GM23338 (cell line): ENCODE data around the gene MICALL1. TPM values are rescaled to one million over a fixed set of nuclear protein-coding genes. Genes with fewer than 3 reads are reported as not detected.

Experiments used
- ATAC-seq: fragments of 200-7000 bp; cut with Tn5 transposase; 3 replicates; pipeline ENCODE4 v1.9.1; 2020
- DNase-seq: peaks from one replicate; pipeline ENCODE4 v3.0.0-alpha.2; 2015; ENCODE audit warnings: low spot score
- H2AFZ ChIP-seq: fragments of 200-600 bp; sonication (generic); 2 replicates; pipeline ENCODE4 v1.8.0; 2016; ENCODE audit warnings: antibody characterized with exemption, mild to moderate bottlenecking, moderate library complexity
- H3F3A ChIP-seq: fragments of 200-600 bp; sonication (generic); replicated peaks from 2 replicates; pipeline ENCODE4 v1.8.0; 2017; ENCODE audit warnings: antibody characterized with exemption, mixed run types, low read depth
- H3K27ac ChIP-seq: fragments of 200-600 bp; sonication (generic); 2 replicates; pipeline ENCODE4 v1.6.1; 2016; ENCODE audit warnings: low read depth
- H3K27me3 ChIP-seq: fragments of 200-600 bp; sonication (generic); 2 replicates; pipeline ENCODE4 v1.8.0; 2016; ENCODE audit warnings: mild to moderate bottlenecking, mixed run types, moderate library complexity; ENCODE audit not compliant: insufficient read depth
- H3K36me3 ChIP-seq: fragments of 200-600 bp; sonication (generic); 2 replicates; pipeline ENCODE4 v1.8.0; 2016; ENCODE audit warnings: mild to moderate bottlenecking; ENCODE audit not compliant: insufficient read depth
- H3K4me1 ChIP-seq: fragments of 200-600 bp; sonication (generic); 2 replicates; pipeline ENCODE4 v1.8.0; 2016; ENCODE audit warnings: mild to moderate bottlenecking, moderate library complexity; ENCODE audit not compliant: insufficient read depth
- H3K4me2 ChIP-seq: fragments of 200-600 bp; sonication (generic); 2 replicates; pipeline ENCODE4 v1.7.1; 2017; ENCODE audit warnings: mixed run types
- H3K4me3 ChIP-seq: fragments of 200-600 bp; sonication (generic); 2 replicates; pipeline ENCODE4 v1.6.1; 2016; ENCODE audit warnings: mixed run types
- H3K79me2 ChIP-seq: fragments of 200-600 bp; sonication (generic); replicated peaks from 2 replicates; pipeline ENCODE4 v1.8.0; 2017; ENCODE audit warnings: mild to moderate bottlenecking; ENCODE audit not compliant: insufficient read depth
- H3K9me2 ChIP-seq: fragments of 200-600 bp; sonication (generic); 2 replicates; pipeline ENCODE4 v1.8.0; 2017; ENCODE audit not compliant: insufficient read depth
- H4K20me1 ChIP-seq: fragments of 200-600 bp; sonication (generic); replicated peaks from 2 replicates; pipeline ENCODE4 v1.8.0; 2017; ENCODE audit warnings: mild to moderate bottlenecking; ENCODE audit not compliant: insufficient read depth
- H3K27ac Mint-ChIP-seq: 2 replicates; pipeline ENCODE4 v1.8.0; 2020; ENCODE audit warnings: inconsistent platforms, mild to moderate bottlenecking, moderate library complexity, mixed read lengths
- H3K27me3 Mint-ChIP-seq: 3 replicates; pipeline ENCODE4 v1.8.0; 2022; ENCODE audit warnings: low read depth, mild to moderate bottlenecking, moderate library complexity, mixed read lengths, inconsistent platforms; ENCODE audit not compliant: insufficient read depth, poor library complexity
- H3K36me3 Mint-ChIP-seq: 3 replicates; pipeline ENCODE4 v1.8.0; 2021; ENCODE audit warnings: low read depth, mild to moderate bottlenecking, inconsistent platforms, moderate library complexity, mixed read lengths
- H3K4me1 Mint-ChIP-seq: 3 replicates; pipeline ENCODE4 v1.8.0; 2020; ENCODE audit warnings: mild to moderate bottlenecking, inconsistent platforms, mixed read lengths
- H3K4me3 Mint-ChIP-seq: 3 replicates; pipeline ENCODE4 v1.8.0; 2021; ENCODE audit warnings: moderate library complexity, mild to moderate bottlenecking, inconsistent platforms, mixed read lengths
- H3K9me3 Mint-ChIP-seq: 3 replicates; pipeline ENCODE4 v1.8.0; 2020; ENCODE audit warnings: moderate library complexity, mild to moderate bottlenecking, inconsistent platforms, mixed read lengths
- CREB1 ChIP-seq: fragments of 250-450 bp; sonication (Bioruptor Pico); IDR thresholded peaks from 2 replicates; pipeline ENCODE4 v1.5.0; 2020; ENCODE audit warnings: low read depth, mild to moderate bottlenecking, moderate library complexity
- EZH2 ChIP-seq: fragments of 200-600 bp; sonication (generic); IDR thresholded peaks from one replicate; pipeline ENCODE4 v1.8.0; 2017; ENCODE audit warnings: antibody characterized with exemption, mild to moderate bottlenecking, low read depth; ENCODE audit not compliant: unreplicated experiment
- JUNB ChIP-seq: IDR thresholded peaks from one replicate; pipeline ENCODE4 v1.6.1; 2016; ENCODE audit warnings: antibody characterized with exemption; ENCODE audit not compliant: unreplicated experiment
- NANOG ChIP-seq: IDR thresholded peaks from 2 replicates; pipeline ENCODE4 v1.6.1; 2016; ENCODE audit warnings: antibody characterized with exemption, borderline replicate concordance
- POLR2AphosphoS5 ChIP-seq: IDR thresholded peaks from 2 replicates; pipeline ENCODE4 v1.6.1; 2016; ENCODE audit warnings: antibody characterized with exemption, low read depth
- STAT1 ChIP-seq: IDR thresholded peaks from one replicate; pipeline ENCODE4 v1.6.1; 2016; ENCODE audit warnings: antibody characterized with exemption; ENCODE audit not compliant: unreplicated experiment
- polyA plus RNA-seq: library from polyadenylated mRNA; unstranded; fragments of >200 nt; fragmentation: Nextera tagmentation; extraction: Ambion mirVana; gene quantifications from 2 replicates; pipeline ENCODE4 v1.2.1, GENCODE V29; 2016
- total RNA-seq: library from RNA; depleted of rRNA; stranded (reverse); fragments of >200 nt; shearing (Covaris generic); gene quantifications from 2 replicates; pipeline ENCODE4 v1.2.3, GENCODE V29; 2014
- TF ChIP-seq, protein P1 (sequence below): fragments of 250-450 bp; sonication (Bioruptor Pico); IDR thresholded peaks from 2 replicates; pipeline ENCODE4 v1.5.0; 2020; ENCODE audit warnings: mild to moderate bottlenecking, moderate library complexity
- TF ChIP-seq, protein P2 (sequence below): IDR thresholded peaks from one replicate; pipeline ENCODE4 v1.6.1; 2018; ENCODE audit warnings: antibody characterized with exemption; ENCODE audit not compliant: unreplicated experiment
- TF ChIP-seq, protein P3 (sequence below), 2 experiments: fragments of 200-600 bp in 1 of 2; sonication (generic) in 1 of 2; conservative IDR thresholded peaks; 2 replicates each; pipeline versions ENCODE4 v1.5.1 to v1.6.1; 2016 to 2017; ENCODE audit warnings: antibody characterized with exemption in 2 of 2, low read depth in 2 of 2, mild to moderate bottlenecking in 2 of 2, moderate library complexity in 1 of 2
- TF ChIP-seq, protein P4 (sequence below): IDR thresholded peaks from 2 replicates; pipeline ENCODE4 v1.6.1; 2016; ENCODE audit warnings: antibody characterized with exemption

Gene MICALL1
- total and polyA plus RNA-seq, 2 experiments from 2014 or later: 5.9 to 33.1 TPM

DNA sequence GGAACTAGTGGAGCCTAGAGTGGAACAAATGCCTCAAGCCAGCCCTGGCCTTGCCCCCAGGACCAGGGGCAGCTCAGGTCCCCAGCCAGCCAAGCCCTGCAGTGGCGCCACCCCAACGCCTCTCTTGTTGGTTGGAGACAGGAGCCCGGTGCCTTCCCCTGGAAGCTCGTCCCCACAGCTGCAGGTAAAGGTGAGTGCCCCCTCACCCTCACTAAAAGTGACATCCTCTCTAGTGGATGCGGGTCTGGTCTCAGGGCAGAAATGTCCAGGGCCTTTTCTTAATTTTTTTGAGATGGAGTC is 21.5 kb downstream of the MICALL1 start:
- Histone ChIP-seq H3K27me3 (no peaks in the 10 kb centered on the region), H3K4me1 (no peaks in the 10 kb centered on the region), H3F3A (no peaks in the 10 kb centered on the region), H3K4me3 (no peak overlapping the region), H3K9me2 (no peaks in the 10 kb centered on the region), H3K79me2 (no peaks in the 10 kb centered on the region), H4K20me1 (no peaks in the 10 kb centered on the region; the same call in 1 of the 2 replicates), H2AFZ (no peak overlapping the region), H3K4me2 (no peak overlapping the region), H3K27ac (no peak overlapping the region), H3K36me3 (no peaks in the 10 kb centered on the region)
- TF ChIP-seq, protein P1, sequence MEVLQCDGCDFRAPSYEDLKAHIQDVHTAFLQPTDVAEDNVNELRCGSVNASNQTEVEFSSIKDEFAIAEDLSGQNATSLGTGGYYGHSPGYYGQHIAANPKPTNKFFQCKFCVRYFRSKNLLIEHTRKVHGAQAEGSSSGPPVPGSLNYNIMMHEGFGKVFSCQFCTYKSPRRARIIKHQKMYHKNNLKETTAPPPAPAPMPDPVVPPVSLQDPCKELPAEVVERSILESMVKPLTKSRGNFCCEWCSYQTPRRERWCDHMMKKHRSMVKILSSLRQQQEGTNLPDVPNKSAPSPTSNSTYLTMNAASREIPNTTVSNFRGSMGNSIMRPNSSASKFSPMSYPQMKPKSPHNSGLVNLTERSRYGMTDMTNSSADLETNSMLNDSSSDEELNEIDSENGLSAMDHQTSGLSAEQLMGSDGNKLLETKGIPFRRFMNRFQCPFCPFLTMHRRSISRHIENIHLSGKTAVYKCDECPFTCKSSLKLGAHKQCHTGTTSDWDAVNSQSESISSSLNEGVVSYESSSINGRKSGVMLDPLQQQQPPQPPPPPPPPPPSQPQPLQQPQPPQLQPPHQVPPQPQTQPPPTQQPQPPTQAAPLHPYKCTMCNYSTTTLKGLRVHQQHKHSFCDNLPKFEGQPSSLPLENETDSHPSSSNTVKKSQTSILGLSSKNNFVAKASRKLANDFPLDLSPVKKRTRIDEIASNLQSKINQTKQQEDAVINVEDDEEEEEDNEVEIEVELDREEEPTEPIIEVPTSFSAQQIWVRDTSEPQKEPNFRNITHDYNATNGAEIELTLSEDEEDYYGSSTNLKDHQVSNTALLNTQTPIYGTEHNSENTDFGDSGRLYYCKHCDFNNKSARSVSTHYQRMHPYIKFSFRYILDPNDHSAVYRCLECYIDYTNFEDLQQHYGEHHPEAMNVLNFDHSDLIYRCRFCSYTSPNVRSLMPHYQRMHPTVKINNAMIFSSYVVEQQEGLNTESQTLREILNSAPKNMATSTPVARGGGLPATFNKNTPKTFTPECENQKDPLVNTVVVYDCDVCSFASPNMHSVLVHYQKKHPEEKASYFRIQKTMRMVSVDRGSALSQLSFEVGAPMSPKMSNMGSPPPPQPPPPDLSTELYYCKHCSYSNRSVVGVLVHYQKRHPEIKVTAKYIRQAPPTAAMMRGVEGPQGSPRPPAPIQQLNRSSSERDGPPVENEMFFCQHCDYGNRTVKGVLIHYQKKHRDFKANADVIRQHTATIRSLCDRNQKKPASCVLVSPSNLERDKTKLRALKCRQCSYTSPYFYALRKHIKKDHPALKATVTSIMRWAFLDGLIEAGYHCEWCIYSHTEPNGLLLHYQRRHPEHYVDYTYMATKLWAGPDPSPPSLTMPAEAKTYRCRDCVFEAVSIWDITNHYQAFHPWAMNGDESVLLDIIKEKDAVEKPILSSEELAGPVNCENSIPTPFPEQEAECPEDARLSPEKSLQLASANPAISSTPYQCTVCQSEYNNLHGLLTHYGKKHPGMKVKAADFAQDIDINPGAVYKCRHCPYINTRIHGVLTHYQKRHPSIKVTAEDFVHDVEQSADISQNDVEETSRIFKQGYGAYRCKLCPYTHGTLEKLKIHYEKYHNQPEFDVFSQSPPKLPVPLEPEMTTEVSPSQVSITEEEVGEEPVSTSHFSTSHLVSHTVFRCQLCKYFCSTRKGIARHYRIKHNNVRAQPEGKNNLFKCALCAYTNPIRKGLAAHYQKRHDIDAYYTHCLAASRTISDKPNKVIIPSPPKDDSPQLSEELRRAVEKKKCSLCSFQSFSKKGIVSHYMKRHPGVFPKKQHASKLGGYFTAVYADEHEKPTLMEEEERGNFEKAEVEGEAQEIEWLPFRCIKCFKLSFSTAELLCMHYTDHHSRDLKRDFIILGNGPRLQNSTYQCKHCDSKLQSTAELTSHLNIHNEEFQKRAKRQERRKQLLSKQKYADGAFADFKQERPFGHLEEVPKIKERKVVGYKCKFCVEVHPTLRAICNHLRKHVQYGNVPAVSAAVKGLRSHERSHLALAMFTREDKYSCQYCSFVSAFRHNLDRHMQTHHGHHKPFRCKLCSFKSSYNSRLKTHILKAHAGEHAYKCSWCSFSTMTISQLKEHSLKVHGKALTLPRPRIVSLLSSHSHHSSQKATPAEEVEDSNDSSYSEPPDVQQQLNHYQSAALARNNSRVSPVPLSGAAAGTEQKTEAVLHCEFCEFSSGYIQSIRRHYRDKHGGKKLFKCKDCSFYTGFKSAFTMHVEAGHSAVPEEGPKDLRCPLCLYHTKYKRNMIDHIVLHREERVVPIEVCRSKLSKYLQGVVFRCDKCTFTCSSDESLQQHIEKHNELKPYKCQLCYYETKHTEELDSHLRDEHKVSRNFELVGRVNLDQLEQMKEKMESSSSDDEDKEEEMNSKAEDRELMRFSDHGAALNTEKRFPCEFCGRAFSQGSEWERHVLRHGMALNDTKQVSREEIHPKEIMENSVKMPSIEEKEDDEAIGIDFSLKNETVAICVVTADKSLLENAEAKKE (CRISPR knock-in tag): no peak
- TF ChIP-seq, protein P2, sequence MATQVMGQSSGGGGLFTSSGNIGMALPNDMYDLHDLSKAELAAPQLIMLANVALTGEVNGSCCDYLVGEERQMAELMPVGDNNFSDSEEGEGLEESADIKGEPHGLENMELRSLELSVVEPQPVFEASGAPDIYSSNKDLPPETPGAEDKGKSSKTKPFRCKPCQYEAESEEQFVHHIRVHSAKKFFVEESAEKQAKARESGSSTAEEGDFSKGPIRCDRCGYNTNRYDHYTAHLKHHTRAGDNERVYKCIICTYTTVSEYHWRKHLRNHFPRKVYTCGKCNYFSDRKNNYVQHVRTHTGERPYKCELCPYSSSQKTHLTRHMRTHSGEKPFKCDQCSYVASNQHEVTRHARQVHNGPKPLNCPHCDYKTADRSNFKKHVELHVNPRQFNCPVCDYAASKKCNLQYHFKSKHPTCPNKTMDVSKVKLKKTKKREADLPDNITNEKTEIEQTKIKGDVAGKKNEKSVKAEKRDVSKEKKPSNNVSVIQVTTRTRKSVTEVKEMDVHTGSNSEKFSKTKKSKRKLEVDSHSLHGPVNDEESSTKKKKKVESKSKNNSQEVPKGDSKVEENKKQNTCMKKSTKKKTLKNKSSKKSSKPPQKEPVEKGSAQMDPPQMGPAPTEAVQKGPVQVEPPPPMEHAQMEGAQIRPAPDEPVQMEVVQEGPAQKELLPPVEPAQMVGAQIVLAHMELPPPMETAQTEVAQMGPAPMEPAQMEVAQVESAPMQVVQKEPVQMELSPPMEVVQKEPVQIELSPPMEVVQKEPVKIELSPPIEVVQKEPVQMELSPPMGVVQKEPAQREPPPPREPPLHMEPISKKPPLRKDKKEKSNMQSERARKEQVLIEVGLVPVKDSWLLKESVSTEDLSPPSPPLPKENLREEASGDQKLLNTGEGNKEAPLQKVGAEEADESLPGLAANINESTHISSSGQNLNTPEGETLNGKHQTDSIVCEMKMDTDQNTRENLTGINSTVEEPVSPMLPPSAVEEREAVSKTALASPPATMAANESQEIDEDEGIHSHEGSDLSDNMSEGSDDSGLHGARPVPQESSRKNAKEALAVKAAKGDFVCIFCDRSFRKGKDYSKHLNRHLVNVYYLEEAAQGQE: no peak
- TF ChIP-seq POLR2AphosphoS5 (no peak), EZH2 (no peak), JUNB (no peak), STAT1 (no peak), NANOG (no peak), CREB1 (no peak)
- TF ChIP-seq, protein P3, sequence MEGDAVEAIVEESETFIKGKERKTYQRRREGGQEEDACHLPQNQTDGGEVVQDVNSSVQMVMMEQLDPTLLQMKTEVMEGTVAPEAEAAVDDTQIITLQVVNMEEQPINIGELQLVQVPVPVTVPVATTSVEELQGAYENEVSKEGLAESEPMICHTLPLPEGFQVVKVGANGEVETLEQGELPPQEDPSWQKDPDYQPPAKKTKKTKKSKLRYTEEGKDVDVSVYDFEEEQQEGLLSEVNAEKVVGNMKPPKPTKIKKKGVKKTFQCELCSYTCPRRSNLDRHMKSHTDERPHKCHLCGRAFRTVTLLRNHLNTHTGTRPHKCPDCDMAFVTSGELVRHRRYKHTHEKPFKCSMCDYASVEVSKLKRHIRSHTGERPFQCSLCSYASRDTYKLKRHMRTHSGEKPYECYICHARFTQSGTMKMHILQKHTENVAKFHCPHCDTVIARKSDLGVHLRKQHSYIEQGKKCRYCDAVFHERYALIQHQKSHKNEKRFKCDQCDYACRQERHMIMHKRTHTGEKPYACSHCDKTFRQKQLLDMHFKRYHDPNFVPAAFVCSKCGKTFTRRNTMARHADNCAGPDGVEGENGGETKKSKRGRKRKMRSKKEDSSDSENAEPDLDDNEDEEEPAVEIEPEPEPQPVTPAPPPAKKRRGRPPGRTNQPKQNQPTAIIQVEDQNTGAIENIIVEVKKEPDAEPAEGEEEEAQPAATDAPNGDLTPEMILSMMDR (conservative IDR thresholded peaks at IDR 0.05; ENCODE audit: low read depth in 2 of 2): no peak
- TF ChIP-seq, protein P4, sequence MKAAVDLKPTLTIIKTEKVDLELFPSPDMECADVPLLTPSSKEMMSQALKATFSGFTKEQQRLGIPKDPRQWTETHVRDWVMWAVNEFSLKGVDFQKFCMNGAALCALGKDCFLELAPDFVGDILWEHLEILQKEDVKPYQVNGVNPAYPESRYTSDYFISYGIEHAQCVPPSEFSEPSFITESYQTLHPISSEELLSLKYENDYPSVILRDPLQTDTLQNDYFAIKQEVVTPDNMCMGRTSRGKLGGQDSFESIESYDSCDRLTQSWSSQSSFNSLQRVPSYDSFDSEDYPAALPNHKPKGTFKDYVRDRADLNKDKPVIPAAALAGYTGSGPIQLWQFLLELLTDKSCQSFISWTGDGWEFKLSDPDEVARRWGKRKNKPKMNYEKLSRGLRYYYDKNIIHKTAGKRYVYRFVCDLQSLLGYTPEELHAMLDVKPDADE: no peak
- Mint-ChIP-seq H3K27ac (no peak overlapping the region), H3K36me3 (peaks cover 9% of the 10 kb centered on the region; the same call in 2 of the 3 replicates), H3K4me1 (no peaks in the 10 kb centered on the region), H3K4me3 (no peak overlapping the region), H3K9me3 (no peaks in the 10 kb centered on the region), H3K27me3 (peaks cover 6% of the 10 kb centered on the region)
- DNase-seq: no peak
- no peak for ATAC-seq
